ENCODE measurements around the gene SH2D7. TPM values are rescaled to one million over a fixed set of nuclear protein-coding genes. Genes with fewer than 3 reads are reported as not detected.

SH2D7 gene
- total and polyA plus RNA-seq, 2 experiments from 2014 or later = 0.31 TPM; not detected in 1

DNA sequence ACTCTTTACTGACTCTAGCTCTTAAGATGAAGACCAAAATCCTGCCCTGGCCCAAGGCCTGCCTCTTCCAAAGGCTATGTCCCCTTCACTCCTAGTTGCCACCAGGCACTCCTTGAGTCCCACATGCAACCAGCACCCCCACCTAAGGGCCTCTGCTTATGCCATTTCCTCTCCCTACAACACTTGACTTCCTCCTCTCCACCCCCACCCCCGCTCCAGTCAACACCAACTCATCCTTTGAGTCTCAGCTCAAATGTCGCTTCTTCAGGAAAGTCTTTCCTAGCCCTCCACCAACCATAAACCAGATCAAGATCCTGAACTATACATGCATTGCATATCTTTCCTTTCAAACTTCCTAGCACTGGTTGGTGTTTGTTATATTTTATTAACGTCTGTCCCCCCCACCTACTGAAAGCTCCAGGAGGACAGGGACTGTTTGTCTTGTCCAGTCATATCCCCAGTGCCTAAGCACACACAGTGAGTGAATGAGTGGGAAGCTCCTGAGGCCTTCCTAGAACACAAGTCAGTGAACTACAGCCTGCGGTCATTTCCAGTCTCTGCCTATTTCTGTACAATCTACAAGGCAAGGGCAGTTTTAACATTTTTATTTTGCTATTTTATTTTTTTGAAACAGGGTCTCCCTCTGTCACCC lies 22.2 kb upstream of the SH2D7 start:
- H3F3A ChIP-seq (replicated peaks; ENCODE audit: low read depth) = no peaks in the 10 kb centered on the region; the same call in 1 of the 2 replicates
- H3K27ac ChIP-seq (ENCODE audit: low read depth) = peak overlapping the region; percentile 80
- TF ChIP-seq, protein P1, sequence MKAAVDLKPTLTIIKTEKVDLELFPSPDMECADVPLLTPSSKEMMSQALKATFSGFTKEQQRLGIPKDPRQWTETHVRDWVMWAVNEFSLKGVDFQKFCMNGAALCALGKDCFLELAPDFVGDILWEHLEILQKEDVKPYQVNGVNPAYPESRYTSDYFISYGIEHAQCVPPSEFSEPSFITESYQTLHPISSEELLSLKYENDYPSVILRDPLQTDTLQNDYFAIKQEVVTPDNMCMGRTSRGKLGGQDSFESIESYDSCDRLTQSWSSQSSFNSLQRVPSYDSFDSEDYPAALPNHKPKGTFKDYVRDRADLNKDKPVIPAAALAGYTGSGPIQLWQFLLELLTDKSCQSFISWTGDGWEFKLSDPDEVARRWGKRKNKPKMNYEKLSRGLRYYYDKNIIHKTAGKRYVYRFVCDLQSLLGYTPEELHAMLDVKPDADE (IDR thresholded peaks at IDR 0.05) = no peak
- TF ChIP-seq EZH2phosphoT487 (IDR thresholded peaks at IDR 0.05; ENCODE audit: unreplicated experiment) (no peak), STAT1 (IDR thresholded peaks at IDR 0.05; ENCODE audit: unreplicated experiment) (no peak), EZH2 (IDR thresholded peaks at IDR 0.05; ENCODE audit: low read depth, unreplicated experiment) (no peak), CTCF (conservative IDR thresholded peaks at IDR 0.05; ENCODE audit: low read depth in 2 of 2) (no peak), ZNF462 (CRISPR knock-in tag; IDR thresholded peaks at IDR 0.05) (no peak), ZNF114 (CRISPR knock-in tag; IDR thresholded peaks at IDR 0.05) (no peak), ZNF331 (CRISPR knock-in tag; IDR thresholded peaks at IDR 0.05; ENCODE audit: low read depth) (no peak), NANOG (IDR thresholded peaks at IDR 0.05; ENCODE audit: borderline replicate concordance) (no peak), POLR2AphosphoS5 (IDR thresholded peaks at IDR 0.05; ENCODE audit: low read depth) (no peak), JUNB (IDR thresholded peaks at IDR 0.05; ENCODE audit: unreplicated experiment) (no peak), CREB1 (CRISPR knock-in tag; IDR thresholded peaks at IDR 0.05; ENCODE audit: low read depth) (no peak)
- TF ChIP-seq, protein P2, sequence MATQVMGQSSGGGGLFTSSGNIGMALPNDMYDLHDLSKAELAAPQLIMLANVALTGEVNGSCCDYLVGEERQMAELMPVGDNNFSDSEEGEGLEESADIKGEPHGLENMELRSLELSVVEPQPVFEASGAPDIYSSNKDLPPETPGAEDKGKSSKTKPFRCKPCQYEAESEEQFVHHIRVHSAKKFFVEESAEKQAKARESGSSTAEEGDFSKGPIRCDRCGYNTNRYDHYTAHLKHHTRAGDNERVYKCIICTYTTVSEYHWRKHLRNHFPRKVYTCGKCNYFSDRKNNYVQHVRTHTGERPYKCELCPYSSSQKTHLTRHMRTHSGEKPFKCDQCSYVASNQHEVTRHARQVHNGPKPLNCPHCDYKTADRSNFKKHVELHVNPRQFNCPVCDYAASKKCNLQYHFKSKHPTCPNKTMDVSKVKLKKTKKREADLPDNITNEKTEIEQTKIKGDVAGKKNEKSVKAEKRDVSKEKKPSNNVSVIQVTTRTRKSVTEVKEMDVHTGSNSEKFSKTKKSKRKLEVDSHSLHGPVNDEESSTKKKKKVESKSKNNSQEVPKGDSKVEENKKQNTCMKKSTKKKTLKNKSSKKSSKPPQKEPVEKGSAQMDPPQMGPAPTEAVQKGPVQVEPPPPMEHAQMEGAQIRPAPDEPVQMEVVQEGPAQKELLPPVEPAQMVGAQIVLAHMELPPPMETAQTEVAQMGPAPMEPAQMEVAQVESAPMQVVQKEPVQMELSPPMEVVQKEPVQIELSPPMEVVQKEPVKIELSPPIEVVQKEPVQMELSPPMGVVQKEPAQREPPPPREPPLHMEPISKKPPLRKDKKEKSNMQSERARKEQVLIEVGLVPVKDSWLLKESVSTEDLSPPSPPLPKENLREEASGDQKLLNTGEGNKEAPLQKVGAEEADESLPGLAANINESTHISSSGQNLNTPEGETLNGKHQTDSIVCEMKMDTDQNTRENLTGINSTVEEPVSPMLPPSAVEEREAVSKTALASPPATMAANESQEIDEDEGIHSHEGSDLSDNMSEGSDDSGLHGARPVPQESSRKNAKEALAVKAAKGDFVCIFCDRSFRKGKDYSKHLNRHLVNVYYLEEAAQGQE (IDR thresholded peaks at IDR 0.05; ENCODE audit: unreplicated experiment) = no peak
- no peaks in the 10 kb centered on the region for H3K27me3 ChIP-seq (ENCODE audit: insufficient read depth)
- Mint-ChIP-seq H3K4me3 (peak overlapping the region; percentile 7; the same call in 1 of the 3 replicates), H3K27me3 (ENCODE audit: insufficient read depth, low read depth, poor library complexity) (no peaks in the 10 kb centered on the region), H3K9me3 (no peaks in the 10 kb centered on the region), H3K27ac (peak overlapping the region; percentile 33; the same call in 1 of the 2 replicates), H3K4me1 (peaks cover 67% of the 10 kb centered on the region), H3K36me3 (ENCODE audit: low read depth) (no peaks in the 10 kb centered on the region)
- ATAC-seq (no peak), DNase-seq (ENCODE audit: low spot score) (no peak)
- H3K4me1 ChIP-seq (ENCODE audit: insufficient read depth) = peaks cover 71% of the 10 kb centered on the region
- peaks cover 4% of the 10 kb centered on the region; the same call in 1 of the 2 replicates for H3K9me2 ChIP-seq (ENCODE audit: insufficient read depth)
- no peaks in the 10 kb centered on the region for H3K36me3 ChIP-seq (ENCODE audit: insufficient read depth)
- H3K4me2 ChIP-seq = peak overlapping the region; percentile 52
- H2AFZ ChIP-seq = no peak overlapping the region
- H4K20me1 ChIP-seq (replicated peaks; ENCODE audit: insufficient read depth) = peaks cover 10% of the 10 kb centered on the region; the same call in 1 of the 2 replicates
- no peak overlapping the region for H3K4me3 ChIP-seq
- peaks cover 88% of the 10 kb centered on the region for H3K79me2 ChIP-seq (replicated peaks; ENCODE audit: insufficient read depth)
